GM06990 (cell line): Measurements from ENCODE around the gene CAMKMT.
A peak's percentile ranks its signal among the peaks of the same experiment; 100 is the strongest.

Experiments used
- DNase-seq: peaks from one replicate; pipeline ENCODE4 v3.0.0-alpha.2; 2011; ENCODE audit not compliant: insufficient read length; ENCODE audit errors: extremely low read depth
- H3K27me3 ChIP-seq: replicated peaks from 2 replicates; pipeline ENCODE4 v1.6.0; 2011; ENCODE audit warnings: low read length; ENCODE audit not compliant: control insufficient read depth, insufficient read depth
- H3K36me3 ChIP-seq: 2 replicates; pipeline ENCODE4 v1.5.1; 2011; ENCODE audit warnings: low read length; ENCODE audit not compliant: control insufficient read depth, insufficient read depth
- H3K4me3 ChIP-seq: replicated peaks from 2 replicates; pipeline ENCODE4 v1.5.1; 2011; ENCODE audit warnings: low read depth, mild to moderate bottlenecking, control low read depth, low read length
- TF ChIP-seq, protein P1 (sequence below): IDR thresholded peaks from 2 replicates; pipeline ENCODE4 v1.5.1; 2011; ENCODE audit warnings: low read length, control low read depth, mild to moderate bottlenecking, inconsistent platforms; ENCODE audit not compliant: insufficient read depth, poor library complexity, severe bottlenecking

Gene CAMKMT

DNA sequence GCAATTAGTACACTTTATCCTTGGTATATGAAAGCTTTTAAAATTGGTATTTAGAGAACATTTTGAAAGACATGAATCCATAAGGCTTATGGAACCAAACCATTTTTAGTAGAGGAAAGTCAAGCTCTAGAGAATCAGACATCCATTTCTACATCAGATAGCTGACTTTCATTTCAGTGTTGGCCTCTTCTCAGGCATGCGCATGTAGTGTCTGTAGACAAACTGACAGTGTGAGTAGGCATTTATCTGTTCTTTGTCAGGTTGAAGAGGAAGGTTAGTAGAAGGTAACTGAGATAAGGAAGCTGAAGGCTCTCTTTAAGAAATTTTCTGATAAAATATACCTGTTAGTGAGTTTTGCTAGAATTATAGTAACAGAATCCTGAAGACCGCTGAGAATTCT is 357.8 kb downstream of the CAMKMT start:
- no peak for DNase-seq
- Histone ChIP-seq H3K36me3 (no peaks in the 10 kb centered on the region), H3K4me3 (no peak overlapping the region), H3K27me3 (no peaks in the 10 kb centered on the region)
- TF ChIP-seq, protein P1, sequence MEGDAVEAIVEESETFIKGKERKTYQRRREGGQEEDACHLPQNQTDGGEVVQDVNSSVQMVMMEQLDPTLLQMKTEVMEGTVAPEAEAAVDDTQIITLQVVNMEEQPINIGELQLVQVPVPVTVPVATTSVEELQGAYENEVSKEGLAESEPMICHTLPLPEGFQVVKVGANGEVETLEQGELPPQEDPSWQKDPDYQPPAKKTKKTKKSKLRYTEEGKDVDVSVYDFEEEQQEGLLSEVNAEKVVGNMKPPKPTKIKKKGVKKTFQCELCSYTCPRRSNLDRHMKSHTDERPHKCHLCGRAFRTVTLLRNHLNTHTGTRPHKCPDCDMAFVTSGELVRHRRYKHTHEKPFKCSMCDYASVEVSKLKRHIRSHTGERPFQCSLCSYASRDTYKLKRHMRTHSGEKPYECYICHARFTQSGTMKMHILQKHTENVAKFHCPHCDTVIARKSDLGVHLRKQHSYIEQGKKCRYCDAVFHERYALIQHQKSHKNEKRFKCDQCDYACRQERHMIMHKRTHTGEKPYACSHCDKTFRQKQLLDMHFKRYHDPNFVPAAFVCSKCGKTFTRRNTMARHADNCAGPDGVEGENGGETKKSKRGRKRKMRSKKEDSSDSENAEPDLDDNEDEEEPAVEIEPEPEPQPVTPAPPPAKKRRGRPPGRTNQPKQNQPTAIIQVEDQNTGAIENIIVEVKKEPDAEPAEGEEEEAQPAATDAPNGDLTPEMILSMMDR = no peak

DNA sequence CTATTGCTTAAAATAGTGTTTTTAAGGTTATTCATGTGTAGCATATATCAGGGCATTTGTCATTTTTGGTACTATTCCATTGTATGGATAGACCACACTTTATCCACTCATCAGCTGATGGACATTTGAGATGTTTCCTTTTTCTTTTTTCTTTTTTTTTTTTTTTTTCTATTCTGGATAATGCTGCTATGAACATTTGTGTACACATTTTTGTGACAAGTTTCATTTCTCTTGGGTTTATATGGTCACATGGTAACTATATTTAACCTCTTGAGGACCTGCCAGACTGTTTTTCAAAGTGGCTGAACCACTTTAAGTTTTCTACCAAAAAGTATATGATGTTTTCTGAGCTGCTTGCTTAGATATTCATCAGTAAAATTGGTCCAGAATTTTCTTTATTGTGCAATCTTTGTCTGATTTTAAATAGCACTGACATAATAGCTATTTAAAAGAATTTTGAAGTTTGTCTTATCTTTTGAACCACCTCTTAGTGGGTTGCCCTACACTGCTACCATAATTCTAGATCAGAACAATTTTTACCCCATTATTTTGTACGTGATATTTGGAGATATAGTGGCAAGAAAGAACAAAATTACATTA is 360.4 kb downstream of the CAMKMT start:
- TF ChIP-seq, protein P1 = no peak
- no peak for DNase-seq

DNA sequence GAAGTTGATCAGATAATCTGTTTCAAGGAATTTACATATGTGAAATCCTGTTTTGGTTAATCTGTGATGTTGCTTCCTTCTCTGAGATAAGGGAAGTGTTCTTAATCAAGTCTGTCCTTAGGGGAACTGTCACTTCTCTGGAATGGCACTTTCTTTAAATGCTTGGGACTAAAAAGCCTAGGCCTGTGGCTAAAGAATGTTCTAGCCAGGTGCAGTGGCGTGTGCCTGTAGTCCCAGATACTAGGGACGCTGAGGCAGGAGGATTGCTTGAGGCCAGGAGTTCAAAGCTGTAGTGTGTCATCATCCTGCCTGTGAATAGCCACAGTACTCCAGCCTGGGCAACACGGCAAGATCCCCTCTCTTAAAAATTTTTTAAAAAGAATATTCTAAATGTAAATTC is 362.2 kb downstream of the CAMKMT start:
- Histone ChIP-seq H3K4me3 (no peak overlapping the region), H3K27me3 (no peaks in the 10 kb centered on the region), H3K36me3 (no peaks in the 10 kb centered on the region)
- TF ChIP-seq, protein P1 = no peak
- no peak for DNase-seq

More for the DNA sequence above, 360.4 kb downstream of the CAMKMT start:
- Histone ChIP-seq H3K4me3 (no peak overlapping the region), H3K36me3 (no peaks in the 10 kb centered on the region), H3K27me3 (no peaks in the 10 kb centered on the region)

DNA sequence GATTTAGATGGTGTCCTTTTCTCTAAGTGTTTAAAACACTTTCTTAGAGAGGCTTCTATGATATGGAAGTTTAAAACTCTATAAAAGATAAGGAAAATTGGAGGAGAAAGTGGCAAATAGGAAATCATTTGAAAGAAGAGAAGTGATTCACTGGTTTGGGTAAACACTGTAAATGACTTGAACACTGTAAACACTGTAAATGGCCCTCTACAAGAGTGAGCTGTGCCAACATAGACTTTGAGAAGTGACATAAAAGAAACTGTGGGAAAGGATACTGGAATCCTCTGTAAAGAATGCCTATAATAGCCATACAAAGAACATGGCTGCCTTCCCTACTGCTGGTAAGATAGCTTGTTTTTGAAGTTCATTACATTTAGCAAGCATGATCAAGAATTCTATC is 368.8 kb downstream of the CAMKMT start:
- H3K27me3 ChIP-seq = no peaks in the 10 kb centered on the region; the same call in 1 of the 2 replicates
- no peaks in the 10 kb centered on the region for H3K36me3 ChIP-seq
- TF ChIP-seq, protein P1 = no peak
- DNase-seq = no peak
- H3K4me3 ChIP-seq = no peak overlapping the region

DNA sequence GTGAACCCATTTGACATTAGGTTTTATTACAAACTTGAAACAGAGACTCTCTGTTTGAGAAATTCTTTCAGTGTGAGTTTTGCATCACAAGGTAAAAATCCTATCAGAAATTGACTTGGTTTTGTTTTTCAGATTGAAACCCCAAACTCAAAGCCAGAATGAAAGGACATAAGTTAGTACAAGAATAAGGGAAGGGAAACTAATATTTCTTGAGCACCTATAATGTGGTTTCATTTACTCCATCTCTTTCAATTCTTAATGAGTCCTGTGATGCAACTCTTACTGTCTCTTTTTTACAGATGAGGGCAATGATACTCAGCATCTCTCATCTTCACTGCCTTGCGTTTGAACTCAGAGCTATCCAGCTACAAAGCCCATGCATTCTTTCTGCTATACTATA is 369.8 kb downstream of the CAMKMT start:
- H3K27me3 ChIP-seq = no peaks in the 10 kb centered on the region; the same call in 1 of the 2 replicates
- peak; percentile 74 for DNase-seq
- H3K36me3 ChIP-seq = no peaks in the 10 kb centered on the region
- H3K4me3 ChIP-seq = no peak overlapping the region
- TF ChIP-seq, protein P1 = no peak
